DOHH2 (cell line): Measurements from ENCODE around the gene PSMA2.

Experiments
- CTCF ChIP-seq: fragments of 200-600 bp; sonication (generic); IDR thresholded peaks from one replicate; pipeline ENCODE4 v1.5.1; 2014; ENCODE audit warnings: antibody characterized with exemption, mild to moderate bottlenecking, low read depth, low read length; ENCODE audit not compliant: poor library complexity, severe bottlenecking
- EZH2phosphoT487 ChIP-seq: fragments of 200-600 bp; sonication (generic); IDR thresholded peaks from 2 replicates; pipeline ENCODE4 v1.6.1; 2017; ENCODE audit warnings: borderline replicate concordance, mild to moderate bottlenecking, antibody characterized with exemption, low read length, moderate library complexity, mixed read lengths

DNA sequence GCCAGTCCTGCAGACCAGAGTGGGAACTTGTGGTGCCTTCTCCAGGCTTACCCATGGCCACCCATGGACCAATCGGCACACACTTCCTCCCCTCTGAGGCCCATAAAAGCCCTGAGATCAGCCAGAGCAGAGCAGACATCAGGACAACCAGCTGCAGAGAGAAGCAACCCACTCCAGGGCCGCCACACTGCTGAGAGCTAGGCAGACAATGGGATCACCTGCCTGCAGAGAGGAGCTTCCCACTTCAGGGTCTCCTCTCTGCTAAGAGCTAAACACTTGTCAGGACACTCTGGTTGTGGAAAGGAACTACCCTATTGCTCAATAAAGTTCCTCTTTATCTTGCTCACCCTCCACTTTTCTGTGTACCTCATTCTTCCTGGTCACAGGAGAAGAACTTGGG lies 54.1 kb downstream of the PSMA2 start:
- TF ChIP-seq CTCF, result no peak
- no peak for TF ChIP-seq EZH2phosphoT487
